HG02870 (cell line): Measurements from ENCODE around the gene DGUOK.

Experiments used
- ATAC-seq: cut with Tn5 transposase; IDR thresholded peaks from one replicate; pipeline ENCODE4 v1.9.1; 2021; ENCODE audit warnings: mild to moderate bottlenecking, moderate library complexity; ENCODE audit not compliant: unreplicated experiment

DGUOK gene

GRCh38 chr2:73946666-73947065 lies 20.0 kb downstream of the DGUOK start:
- no peak for ATAC-seq

DNA sequence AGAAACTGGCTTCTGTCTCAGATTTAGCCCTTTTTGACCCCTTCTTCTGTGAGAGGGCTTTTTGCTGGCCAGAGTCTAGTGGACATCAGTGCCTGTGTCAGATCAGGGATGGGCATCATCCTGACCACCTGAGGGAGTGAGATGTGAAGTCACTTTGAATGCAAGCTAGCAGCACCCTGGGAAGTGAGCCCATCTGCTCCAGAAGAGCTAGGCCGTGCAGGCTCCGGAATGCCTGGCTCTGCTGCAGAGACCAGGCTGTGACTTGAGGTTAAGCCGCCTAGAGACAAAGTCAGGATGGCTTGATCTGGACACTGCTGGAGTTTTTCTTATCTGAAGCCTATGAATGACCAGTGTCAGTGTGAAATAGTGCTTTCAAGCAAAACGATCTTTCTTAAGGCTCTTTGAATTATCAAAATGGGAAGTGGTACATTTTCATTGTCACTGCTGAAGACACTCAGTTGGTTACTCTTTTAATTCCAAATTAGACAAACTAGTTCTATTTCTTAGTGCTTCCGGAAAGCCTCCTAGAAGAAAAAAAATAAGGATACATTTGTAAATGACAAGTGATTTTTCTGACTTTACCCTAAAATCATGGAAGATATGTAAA lies 20.8 kb downstream of the DGUOK start:
- ATAC-seq, result no peak

- no peak for ATAC-seq
Measured at GRCh38 chr2:73949802-73950201, 23.1 kb downstream of the DGUOK start.

DNA sequence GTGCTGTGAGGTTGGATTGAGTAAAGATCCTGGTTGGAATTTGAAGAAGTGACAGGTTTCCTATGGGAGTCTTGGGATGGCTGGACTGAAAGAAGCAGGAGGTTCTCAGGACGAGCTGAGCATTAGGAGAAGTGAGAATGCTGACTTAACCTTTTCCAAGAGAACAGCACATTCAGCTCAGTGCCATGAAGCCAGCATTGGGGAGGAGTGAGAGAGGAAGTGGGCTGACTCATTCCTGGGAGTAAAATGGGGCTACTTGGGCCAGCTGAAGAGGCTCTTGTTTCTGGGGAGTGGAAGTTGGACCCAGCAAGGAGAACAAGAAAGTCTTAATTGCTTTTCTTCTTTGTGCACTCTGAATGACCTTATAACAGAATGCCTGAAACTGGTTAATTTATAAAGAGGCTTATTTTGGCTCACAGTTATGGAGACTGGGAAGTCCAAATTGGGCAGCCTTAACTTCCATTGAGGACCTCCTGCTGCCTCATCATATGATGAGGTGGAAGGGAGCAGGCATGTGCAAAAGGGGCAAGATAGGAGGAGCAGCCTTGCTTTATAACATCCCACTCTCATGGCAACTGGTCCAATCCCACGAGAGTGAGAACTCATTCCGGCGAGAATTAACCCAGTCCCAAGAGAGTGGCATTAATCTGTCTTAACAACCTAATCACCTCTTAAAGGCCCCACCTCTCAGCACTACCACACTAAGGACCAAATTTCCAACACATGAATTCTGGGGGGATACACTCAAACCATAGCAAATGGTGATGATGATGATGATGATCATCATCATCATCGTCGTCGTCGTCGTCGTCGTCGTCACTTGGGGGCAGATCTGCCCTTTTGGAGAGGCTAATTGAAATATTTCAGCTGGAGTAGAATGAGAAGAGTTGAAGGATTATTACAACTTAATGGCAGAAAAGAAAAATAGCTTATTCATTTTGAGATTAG lies 26.1 kb downstream of the DGUOK start:
- ATAC-seq, result no peak

DNA sequence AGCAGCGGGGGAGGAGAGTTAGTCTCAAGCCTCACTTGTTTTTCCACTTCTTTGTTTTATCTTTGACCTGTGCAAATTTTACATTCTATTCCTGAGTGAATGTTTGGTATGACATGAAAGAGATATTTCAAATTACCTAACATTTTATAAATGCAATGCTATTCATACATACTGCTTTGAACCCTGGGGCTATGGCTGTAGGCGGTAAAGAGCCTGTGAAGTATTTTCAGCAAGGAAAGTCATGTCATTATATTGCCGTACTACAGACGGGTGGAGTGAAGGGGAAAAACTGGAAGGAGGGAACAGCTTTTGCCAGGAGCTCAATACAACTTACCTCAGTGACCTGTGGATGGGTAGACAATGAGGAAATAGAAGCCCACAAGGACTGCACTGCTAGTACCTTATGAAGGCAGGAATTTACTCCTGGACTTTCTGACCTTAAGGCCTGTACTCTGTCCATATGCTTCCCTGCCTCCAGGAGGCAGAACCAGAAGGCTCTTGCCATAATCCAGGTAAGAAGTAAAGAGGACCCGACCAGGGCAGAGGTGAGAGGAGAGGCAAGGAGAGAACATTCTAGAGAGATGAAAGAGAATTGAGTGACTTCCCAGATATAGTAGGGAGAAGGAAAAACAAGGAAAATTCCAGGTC lies 29.7 kb downstream of the DGUOK start:
- no peak for ATAC-seq

GRCh38 chr2:73961274-73961673 lies 34.6 kb downstream of the DGUOK start:
- no peak for ATAC-seq

DNA sequence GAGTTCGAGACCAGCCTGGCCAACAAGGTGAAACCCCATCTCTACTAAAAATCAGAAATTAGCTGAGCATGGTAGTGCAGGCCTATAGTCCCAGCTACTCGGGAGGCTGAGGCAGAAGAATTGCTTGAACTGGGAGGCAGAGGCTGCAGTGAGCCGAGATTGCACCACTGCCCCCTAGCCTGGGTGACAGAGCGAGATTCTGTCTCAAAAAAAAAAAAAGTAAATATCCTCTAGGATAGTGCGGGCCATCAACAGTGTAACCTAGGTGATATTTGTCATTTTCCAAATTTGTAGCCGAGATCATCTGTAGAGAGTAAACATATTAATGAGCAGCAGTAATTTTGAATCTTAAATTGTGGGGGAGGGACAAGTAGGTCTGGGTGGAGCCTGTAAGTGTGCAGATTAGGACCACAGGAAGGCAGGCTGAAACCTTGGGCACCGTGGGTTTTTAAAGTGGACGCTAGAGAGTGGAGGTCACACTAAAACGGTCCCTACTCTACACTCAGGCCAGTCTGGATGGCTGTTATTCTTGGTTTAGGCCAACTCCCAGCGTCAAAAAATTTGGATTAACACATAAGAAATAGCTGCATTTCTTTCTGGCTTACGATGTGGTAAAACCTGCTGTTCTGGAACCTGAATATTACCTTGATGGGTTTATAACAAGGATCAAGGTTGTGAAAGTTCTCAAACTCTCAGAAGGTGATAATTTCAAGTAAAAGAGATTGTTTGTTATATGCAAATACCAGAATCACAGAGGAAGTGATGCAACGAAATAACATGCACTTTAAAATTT lies 35.3 kb downstream of the DGUOK start:
- ATAC-seq, result no peak

- ATAC-seq, result no peak
Measured at GRCh38 chr2:73962798-73963197, 36.1 kb downstream of the DGUOK start.

DNA sequence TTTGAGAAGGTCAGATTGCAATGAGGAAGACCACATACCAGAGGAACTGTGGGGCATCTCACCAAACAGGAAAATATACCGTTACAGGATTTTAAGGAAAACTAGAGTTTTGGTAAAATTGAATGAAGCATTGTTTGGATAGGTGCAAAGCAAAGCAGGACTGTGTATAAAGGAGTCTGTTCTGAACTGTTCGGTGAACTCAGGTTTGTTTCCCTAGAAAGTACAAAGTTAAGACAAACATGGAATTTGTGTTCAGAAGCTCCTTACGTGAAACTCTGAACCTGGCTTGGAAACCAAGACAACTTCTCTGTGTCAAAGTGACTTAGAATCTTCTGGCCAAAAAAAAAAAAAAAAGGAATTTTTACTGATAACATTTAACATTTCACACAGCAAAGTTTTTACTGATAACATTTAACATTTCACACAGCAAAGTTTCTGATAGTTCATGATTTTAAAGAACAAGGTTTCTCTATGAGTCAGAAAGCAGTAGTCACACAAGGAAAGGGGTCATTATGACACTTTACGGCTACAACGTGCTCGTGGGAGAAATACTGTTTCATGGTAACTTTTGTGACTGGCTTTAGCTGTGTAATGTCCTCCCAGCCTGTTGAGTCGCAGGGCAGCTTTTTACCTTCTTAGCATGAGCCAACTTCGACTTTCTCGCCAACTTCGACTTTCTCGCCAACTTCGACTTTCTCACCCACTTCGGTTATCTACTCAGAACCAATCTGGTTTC lies 36.9 kb downstream of the DGUOK start:
- peak; percentile 76 for ATAC-seq

GRCh38 chr2:73964223-73964622 lies 37.5 kb downstream of the DGUOK start:
- no peak for ATAC-seq

- no peak for ATAC-seq
Measured at GRCh38 chr2:73965053-73965452, 38.4 kb downstream of the DGUOK start.

DNA sequence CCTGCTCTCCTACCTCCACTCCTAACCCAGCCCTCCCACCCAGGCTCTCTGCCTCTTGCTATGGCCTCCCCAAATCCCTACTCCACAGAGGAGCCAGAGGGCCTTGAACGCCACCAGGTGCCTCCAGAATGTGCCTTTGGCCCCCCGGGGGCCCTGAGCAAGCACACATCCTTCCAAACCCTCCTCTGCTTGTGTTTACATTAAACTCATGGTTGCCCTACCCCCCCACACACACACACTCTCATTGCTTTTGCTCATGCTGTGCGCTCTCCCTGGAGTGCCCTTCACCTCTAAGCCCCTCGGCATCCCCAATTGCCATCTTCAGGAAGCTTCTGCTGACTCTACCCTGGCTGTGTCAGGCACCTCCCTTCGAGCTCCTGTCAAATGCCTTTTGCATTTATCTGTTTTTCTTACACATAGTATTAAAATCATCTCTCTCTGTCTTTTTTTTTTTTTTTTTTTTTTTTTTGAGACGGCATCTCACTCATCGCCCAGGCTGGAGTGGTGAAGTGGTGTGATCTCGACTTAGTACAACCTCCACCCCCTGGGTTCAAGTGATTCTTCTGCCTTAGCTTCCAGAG lies 41.8 kb downstream of the DGUOK start:
- ATAC-seq, result no peak

- no peak for ATAC-seq
Measured at GRCh38 chr2:73969356-73969755, 42.7 kb downstream of the DGUOK start.

- no peak for ATAC-seq
Measured at GRCh38 chr2:73970141-73970803, 43.6 kb downstream of the DGUOK start.

GRCh38 chr2:73970850-73971471 lies 44.3 kb downstream of the DGUOK start:
- peak; percentile 63 for ATAC-seq

GRCh38 chr2:73971722-73972121 lies 45.0 kb downstream of the DGUOK start:
- ATAC-seq, result no peak

- no peak for ATAC-seq
Measured at GRCh38 chr2:73972846-73973245, 46.2 kb downstream of the DGUOK start.

- ATAC-seq, result no peak
Measured at GRCh38 chr2:73975731-73976130, 49.1 kb downstream of the DGUOK start.

- ATAC-seq, result no peak
Measured at GRCh38 chr2:73976803-73977202, 50.1 kb downstream of the DGUOK start.
